ENCODE measurements around the gene CYP2C9. TPM values are rescaled to one million over a fixed set of nuclear protein-coding genes. Genes with fewer than 3 reads are reported as not detected.

CYP2C9 gene
- polyA plus RNA-seq, 1 donor from 2014 or later, result not detected

DNA sequence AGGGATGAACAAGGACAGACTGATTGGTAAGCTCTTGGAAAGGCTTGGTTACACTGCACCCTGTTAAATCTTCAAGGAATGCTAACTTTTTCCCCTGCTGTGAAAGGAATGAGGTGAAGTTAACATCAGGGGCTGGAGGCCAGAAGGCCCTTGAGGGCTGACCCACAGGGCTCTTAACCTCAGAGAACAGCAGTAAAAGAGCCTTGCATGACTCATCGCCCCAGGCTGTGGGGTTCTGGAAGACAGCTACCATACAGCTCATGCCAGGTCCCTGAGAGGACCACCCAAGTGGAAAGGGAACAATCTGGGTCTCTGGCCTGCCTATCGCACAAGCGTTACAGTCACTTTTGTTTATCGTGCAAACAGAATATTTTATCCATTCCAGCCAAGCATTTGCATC lies 54.4 kb downstream of the CYP2C9 start:
- H4K20me1 ChIP-seq (ENCODE audit: insufficient read depth), result no peaks in the 10 kb centered on the region
- H3K4me3 ChIP-seq (ENCODE audit: low read length), result no peak overlapping the region
- H3K4me2 ChIP-seq (ENCODE audit: low read length), result no peak overlapping the region
- no peaks in the 10 kb centered on the region for H3K27me3 ChIP-seq (ENCODE audit: insufficient read depth, low read depth, low read length)
- no peak overlapping the region for H3K27ac ChIP-seq (ENCODE audit: low read length)
- H3F3A ChIP-seq (ENCODE audit: insufficient read depth, low read length, poor library complexity, severe bottlenecking), result no peaks in the 10 kb centered on the region
- no peaks in the 10 kb centered on the region for H3K9me2 ChIP-seq (ENCODE audit: insufficient read depth, low read length)
- TF ChIP-seq EZH2 (IDR thresholded peaks at IDR 0.05; ENCODE audit: borderline replicate concordance, insufficient read depth, low read length, poor library complexity, severe bottlenecking) (no peak), TAF1 (IDR thresholded peaks at IDR 0.05; ENCODE audit: low read depth) (no peak), EP300 (conservative IDR thresholded peaks at IDR 0.05; ENCODE audit: poor library complexity, severe bottlenecking) (no peak), SMC3 (conservative IDR thresholded peaks at IDR 0.05; ENCODE audit: poor library complexity) (no peak), MXI1 (conservative IDR thresholded peaks at IDR 0.05; ENCODE audit: poor library complexity, severe bottlenecking) (no peak), POLR2AphosphoS5 (IDR thresholded peaks at IDR 0.05) (no peak), RAD21 (conservative IDR thresholded peaks at IDR 0.05) (no peak)
- TF ChIP-seq, protein P1, sequence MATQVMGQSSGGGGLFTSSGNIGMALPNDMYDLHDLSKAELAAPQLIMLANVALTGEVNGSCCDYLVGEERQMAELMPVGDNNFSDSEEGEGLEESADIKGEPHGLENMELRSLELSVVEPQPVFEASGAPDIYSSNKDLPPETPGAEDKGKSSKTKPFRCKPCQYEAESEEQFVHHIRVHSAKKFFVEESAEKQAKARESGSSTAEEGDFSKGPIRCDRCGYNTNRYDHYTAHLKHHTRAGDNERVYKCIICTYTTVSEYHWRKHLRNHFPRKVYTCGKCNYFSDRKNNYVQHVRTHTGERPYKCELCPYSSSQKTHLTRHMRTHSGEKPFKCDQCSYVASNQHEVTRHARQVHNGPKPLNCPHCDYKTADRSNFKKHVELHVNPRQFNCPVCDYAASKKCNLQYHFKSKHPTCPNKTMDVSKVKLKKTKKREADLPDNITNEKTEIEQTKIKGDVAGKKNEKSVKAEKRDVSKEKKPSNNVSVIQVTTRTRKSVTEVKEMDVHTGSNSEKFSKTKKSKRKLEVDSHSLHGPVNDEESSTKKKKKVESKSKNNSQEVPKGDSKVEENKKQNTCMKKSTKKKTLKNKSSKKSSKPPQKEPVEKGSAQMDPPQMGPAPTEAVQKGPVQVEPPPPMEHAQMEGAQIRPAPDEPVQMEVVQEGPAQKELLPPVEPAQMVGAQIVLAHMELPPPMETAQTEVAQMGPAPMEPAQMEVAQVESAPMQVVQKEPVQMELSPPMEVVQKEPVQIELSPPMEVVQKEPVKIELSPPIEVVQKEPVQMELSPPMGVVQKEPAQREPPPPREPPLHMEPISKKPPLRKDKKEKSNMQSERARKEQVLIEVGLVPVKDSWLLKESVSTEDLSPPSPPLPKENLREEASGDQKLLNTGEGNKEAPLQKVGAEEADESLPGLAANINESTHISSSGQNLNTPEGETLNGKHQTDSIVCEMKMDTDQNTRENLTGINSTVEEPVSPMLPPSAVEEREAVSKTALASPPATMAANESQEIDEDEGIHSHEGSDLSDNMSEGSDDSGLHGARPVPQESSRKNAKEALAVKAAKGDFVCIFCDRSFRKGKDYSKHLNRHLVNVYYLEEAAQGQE (IDR thresholded peaks at IDR 0.05; ENCODE audit: borderline replicate concordance), result no peak
- TF ChIP-seq, protein P2, sequence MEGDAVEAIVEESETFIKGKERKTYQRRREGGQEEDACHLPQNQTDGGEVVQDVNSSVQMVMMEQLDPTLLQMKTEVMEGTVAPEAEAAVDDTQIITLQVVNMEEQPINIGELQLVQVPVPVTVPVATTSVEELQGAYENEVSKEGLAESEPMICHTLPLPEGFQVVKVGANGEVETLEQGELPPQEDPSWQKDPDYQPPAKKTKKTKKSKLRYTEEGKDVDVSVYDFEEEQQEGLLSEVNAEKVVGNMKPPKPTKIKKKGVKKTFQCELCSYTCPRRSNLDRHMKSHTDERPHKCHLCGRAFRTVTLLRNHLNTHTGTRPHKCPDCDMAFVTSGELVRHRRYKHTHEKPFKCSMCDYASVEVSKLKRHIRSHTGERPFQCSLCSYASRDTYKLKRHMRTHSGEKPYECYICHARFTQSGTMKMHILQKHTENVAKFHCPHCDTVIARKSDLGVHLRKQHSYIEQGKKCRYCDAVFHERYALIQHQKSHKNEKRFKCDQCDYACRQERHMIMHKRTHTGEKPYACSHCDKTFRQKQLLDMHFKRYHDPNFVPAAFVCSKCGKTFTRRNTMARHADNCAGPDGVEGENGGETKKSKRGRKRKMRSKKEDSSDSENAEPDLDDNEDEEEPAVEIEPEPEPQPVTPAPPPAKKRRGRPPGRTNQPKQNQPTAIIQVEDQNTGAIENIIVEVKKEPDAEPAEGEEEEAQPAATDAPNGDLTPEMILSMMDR (IDR thresholded peaks at IDR 0.05; ENCODE audit: poor library complexity, severe bottlenecking), result no peak
- H3K9ac ChIP-seq (ENCODE audit: low read length), result no peak overlapping the region
- H3K79me2 ChIP-seq (replicated peaks; ENCODE audit: insufficient read depth, low read length), result no peaks in the 10 kb centered on the region
- no peaks in the 10 kb centered on the region for H3K9me3 ChIP-seq (ENCODE audit: low read length)
- H2AFZ ChIP-seq (ENCODE audit: low read depth, low read length), result no peak overlapping the region
- H3K36me3 ChIP-seq (ENCODE audit: insufficient read depth, low read length), result no peaks in the 10 kb centered on the region

DNA sequence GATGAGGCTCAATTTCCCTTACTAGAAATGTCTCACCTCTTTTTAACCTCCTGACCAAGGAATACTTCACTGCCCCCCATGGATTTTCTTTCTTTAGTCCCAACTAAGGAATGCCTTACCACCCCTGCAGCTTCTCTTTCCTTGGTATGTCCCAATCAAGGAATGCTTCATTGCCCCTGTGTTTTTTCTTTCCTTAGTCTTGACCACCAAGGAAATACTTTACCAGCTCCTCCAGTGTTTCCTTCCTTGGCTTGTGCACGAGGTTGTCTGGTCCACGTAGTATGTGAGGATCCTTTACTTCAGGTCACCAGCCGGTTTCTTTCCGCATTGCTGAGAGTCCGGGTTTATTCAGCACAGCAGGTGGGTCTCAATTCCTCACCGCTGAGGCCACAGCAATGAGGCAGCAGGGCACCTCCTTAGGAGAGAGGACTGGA lies 59.3 kb downstream of the CYP2C9 start:
- Histone ChIP-seq H3K27me3 (ENCODE audit: insufficient read depth, low read depth, low read length) (no peaks in the 10 kb centered on the region), H3F3A (ENCODE audit: insufficient read depth, low read length, poor library complexity, severe bottlenecking) (no peaks in the 10 kb centered on the region), H3K9me2 (ENCODE audit: insufficient read depth, low read length) (no peaks in the 10 kb centered on the region), H4K20me1 (ENCODE audit: insufficient read depth) (no peaks in the 10 kb centered on the region), H3K27ac (ENCODE audit: low read length) (no peak overlapping the region), H3K9ac (ENCODE audit: low read length) (no peak overlapping the region), H3K9me3 (ENCODE audit: low read length) (no peaks in the 10 kb centered on the region), H3K4me2 (ENCODE audit: low read length) (no peak overlapping the region), H2AFZ (ENCODE audit: low read depth, low read length) (no peak overlapping the region), H3K79me2 (replicated peaks; ENCODE audit: insufficient read depth, low read length) (no peaks in the 10 kb centered on the region), H3K4me3 (ENCODE audit: low read length) (no peak overlapping the region), H3K36me3 (ENCODE audit: insufficient read depth, low read length) (no peaks in the 10 kb centered on the region)
- TF ChIP-seq EP300 (conservative IDR thresholded peaks at IDR 0.05; ENCODE audit: poor library complexity, severe bottlenecking), result no peak
- TF ChIP-seq EZH2 (IDR thresholded peaks at IDR 0.05; ENCODE audit: borderline replicate concordance, insufficient read depth, low read length, poor library complexity, severe bottlenecking), result no peak
- TF ChIP-seq SMC3 (conservative IDR thresholded peaks at IDR 0.05; ENCODE audit: poor library complexity), result no peak
- no peak for TF ChIP-seq TAF1 (IDR thresholded peaks at IDR 0.05; ENCODE audit: low read depth)
- no peak for TF ChIP-seq POLR2AphosphoS5 (IDR thresholded peaks at IDR 0.05)
- TF ChIP-seq, protein P1 (IDR thresholded peaks at IDR 0.05; ENCODE audit: borderline replicate concordance), result no peak
- TF ChIP-seq, protein P2 (IDR thresholded peaks at IDR 0.05; ENCODE audit: poor library complexity, severe bottlenecking), result no peak
- TF ChIP-seq RAD21 (conservative IDR thresholded peaks at IDR 0.05), result no peak
- TF ChIP-seq MXI1 (conservative IDR thresholded peaks at IDR 0.05; ENCODE audit: poor library complexity, severe bottlenecking), result no peak

Data from neural cell (in vitro differentiated cells).